Lower leg skin (tissue), 4 donors: ENCODE results near the gene CHMP3. TPM values are rescaled to one million over a fixed set of nuclear protein-coding genes. Genes with fewer than 3 reads are reported as not detected.
"Not testable (repeated sequence)": the region's sequence is repeated elsewhere in the genome, so short reads cannot be mapped to it uniquely, and the experiment has no call there.

Experiments
- DNase-seq, 2 donors: peaks; one replicate each; pipeline ENCODE4 v3.0.0-alpha.2; 2019; ENCODE audit warnings: low spot score in 2 of 2
- H3K4me3 ChIP-seq: fragments of 200-600 bp; sonication (generic); 2 replicates; pipeline ENCODE4 v1.5.1; 2017; ENCODE audit warnings: mild to moderate bottlenecking, low read depth; ENCODE audit not compliant: poor library complexity, severe bottlenecking
- POLR2A ChIP-seq, 2 donors: fragments of 450-650 bp; IDR thresholded peaks; one replicate each; pipeline ENCODE4 v1.6.1; 2016 to 2017; ENCODE audit warnings: antibody characterized with exemption in 2 of 2, mild to moderate bottlenecking in 1 of 2, moderate library complexity in 1 of 2
- WGBS, 2 donors: methylation state at CpG; one replicate each; pipeline ENCODE4 v1.1.5; 2018; 5-methylcytosine and 5-hydroxymethylcytosine counted together
- intact Hi-C: fragments of 100-400 bp; cut with DNase I; formaldehyde crosslinking; loops from one replicate; pipeline ENCODE4 v1.15.0; 2023; ENCODE audit warnings: low total_unique reads
- total RNA-seq, 4 donors: library from RNA; depleted of rRNA; stranded (reverse); fragments of >200 nt; gene quantifications; one replicate each; pipeline ENCODE4 v1.1.0, GENCODE V29; 2016
- TF ChIP-seq, protein P1 (sequence below), 3 donors: fragments of 450-650 bp; IDR thresholded peaks; one replicate each; pipeline ENCODE4 v1.5.1; 2016; ENCODE audit warnings: antibody characterized with exemption in 3 of 3, mild to moderate bottlenecking in 3 of 3, moderate library complexity in 2 of 3

The CHMP3 gene
- total RNA-seq, 4 donors from 2014 or later = 88.2 to 110 (median 97.7) TPM

DNA sequence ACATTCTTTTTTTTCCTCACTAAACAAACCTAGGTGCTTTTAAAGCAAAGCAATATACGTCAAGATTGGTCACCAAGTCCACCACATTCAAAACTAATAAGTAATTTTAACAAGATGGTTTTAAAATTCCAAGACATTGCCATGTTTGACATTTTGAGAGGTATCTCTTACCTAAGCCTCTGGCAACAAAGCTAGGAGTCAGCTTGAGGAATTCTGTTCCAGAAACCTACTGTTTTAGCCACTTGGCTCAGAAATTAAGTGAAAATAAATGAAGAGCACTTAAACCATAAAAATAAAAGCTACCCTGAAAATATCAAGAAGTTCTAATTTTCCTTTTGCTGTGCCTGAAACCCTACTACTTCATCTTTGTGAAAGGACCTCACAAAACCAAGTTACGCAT lies 30.0 kb upstream of the CHMP3 start:
- DNase-seq = no peak
- WGBS, 2 donors = 81 to 86% methylated on average over 2 of the region's 2 CpGs
- intact Hi-C loops = no loop called here
- TF ChIP-seq, protein P1, sequence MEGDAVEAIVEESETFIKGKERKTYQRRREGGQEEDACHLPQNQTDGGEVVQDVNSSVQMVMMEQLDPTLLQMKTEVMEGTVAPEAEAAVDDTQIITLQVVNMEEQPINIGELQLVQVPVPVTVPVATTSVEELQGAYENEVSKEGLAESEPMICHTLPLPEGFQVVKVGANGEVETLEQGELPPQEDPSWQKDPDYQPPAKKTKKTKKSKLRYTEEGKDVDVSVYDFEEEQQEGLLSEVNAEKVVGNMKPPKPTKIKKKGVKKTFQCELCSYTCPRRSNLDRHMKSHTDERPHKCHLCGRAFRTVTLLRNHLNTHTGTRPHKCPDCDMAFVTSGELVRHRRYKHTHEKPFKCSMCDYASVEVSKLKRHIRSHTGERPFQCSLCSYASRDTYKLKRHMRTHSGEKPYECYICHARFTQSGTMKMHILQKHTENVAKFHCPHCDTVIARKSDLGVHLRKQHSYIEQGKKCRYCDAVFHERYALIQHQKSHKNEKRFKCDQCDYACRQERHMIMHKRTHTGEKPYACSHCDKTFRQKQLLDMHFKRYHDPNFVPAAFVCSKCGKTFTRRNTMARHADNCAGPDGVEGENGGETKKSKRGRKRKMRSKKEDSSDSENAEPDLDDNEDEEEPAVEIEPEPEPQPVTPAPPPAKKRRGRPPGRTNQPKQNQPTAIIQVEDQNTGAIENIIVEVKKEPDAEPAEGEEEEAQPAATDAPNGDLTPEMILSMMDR (IDR thresholded peaks at IDR 0.05) = no peak
- no peak for TF ChIP-seq POLR2A (IDR thresholded peaks at IDR 0.05)
- H3K4me3 ChIP-seq = no peak overlapping the region

DNA sequence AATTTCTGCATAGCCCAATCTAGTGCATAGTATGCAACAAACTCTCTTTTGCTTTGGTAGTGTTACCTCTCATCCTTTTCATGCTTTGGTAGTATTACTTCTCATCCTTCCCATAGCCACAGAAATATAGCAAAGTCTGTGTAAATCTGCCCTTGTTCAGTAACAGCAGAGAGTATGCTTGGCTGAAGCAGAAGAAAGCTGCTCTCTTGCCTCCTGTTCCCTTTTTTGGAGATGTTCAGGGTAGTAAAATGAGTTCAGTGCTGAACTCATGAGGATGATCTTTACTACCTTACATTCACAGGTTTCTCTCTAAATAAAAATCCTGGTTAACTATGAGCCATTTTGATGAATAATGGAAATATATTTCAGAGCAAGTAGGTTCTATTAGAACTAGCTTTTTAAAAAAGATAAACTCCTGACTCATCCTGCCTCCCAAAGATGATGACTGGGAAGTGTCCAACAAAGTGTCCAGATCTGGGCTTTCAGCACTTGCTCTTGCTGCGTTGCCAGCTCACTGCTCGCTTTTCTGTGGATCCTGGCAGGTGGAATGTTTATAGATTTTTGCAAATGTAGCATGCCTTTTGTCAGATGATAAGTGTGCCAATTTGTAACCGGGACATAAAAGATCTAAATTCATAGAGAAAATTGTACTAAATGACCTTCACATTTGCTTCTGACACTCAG lies 29.4 kb upstream of the CHMP3 start:
- intact Hi-C loops = no loop called here
- 32 to 33% methylated on average over 3 of the region's 3 CpGs for WGBS, 2 donors

DNA sequence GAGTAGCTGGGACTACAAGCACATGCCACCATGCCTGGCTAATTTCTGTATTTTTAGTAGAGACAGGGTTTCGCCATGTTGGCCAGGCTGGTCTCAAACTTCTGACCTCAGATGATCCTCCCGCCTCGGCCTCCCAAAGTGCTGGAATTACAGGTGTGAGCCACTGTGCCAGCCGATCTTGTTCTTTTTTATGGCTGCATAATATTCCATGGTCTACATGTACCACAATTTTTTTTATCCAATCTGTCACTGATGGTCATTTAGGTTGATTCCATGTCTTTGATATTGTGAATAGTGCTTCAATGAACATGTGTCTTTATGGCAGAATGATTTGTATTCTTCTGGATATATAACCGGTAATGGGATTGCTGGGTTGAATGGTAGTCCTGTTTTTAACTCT lies 26.5 kb upstream of the CHMP3 start:
- H3K4me3 ChIP-seq, intact Hi-C loops, DNase-seq: not testable (repeated sequence)
- WGBS, 2 donors = 92 to 99% methylated on average over 5 of the region's 5 CpGs

More for the DNA sequence above, 29.4 kb upstream of the CHMP3 start:
- H3K4me3 ChIP-seq = no peak overlapping the region
- TF ChIP-seq, protein P1 (IDR thresholded peaks at IDR 0.05) = no peak
- TF ChIP-seq POLR2A (IDR thresholded peaks at IDR 0.05) = no peak
- DNase-seq = no peak

DNA sequence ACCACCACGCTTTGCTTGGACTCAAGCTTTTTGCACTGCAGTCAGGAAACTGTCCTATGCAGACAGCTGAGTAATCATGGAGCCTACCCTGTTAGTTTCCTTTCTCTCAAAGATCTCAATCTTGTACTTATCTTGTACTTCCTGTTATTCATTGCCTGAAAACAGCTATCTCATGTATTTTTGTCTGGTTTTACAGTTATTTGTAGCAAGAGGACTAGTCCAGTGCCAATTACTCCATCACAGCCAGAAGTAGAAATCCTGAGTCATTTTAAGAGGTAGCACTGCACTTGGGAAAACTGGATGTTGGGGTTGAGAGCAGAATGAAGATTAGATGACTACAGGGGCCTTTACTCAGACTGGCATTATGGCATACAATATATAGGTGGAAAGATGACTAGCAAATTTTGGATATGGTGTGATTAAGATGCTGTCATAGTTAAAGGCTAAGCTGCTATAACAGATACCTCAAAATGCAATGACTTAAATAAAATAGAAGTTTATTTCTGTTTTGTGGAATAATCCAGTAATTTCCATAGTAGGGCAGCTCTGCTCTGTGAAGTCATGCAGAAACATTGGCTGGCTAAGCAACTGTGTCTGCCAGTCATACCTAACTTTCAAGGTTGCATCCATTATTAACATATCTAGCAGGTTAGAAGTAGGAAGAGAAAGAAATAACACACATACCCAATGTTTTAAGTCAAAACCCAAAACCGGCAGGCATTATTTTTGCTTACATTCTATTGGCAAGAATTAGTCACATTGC lies 21.1 kb upstream of the CHMP3 start:
- WGBS, 2 donors = 71 to 74% methylated on average over 2 of the region's 2 CpGs
- TF ChIP-seq, protein P1 (IDR thresholded peaks at IDR 0.05) = no peak
- TF ChIP-seq POLR2A (IDR thresholded peaks at IDR 0.05) = no peak
- no peak for DNase-seq
- intact Hi-C loops = no loop called here
- H3K4me3 ChIP-seq = no peak overlapping the region

DNA sequence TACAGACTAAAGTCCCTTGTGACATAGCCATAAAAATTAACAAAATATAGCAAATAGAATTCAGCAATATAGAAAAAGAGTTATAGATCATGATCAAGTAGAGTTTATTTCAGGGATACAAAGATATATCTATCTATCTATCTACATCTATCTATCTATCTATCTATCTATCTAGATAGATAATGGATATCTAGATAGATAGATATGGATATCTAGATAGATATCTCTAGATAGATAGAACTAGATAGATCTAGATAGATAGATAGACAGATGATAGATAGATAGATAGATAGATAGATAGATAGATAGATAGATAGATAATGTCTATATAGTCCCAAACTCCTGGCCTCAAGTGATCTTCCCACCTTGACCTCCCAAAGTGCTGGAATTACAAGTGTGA lies 17.3 kb upstream of the CHMP3 start:
- TF ChIP-seq, protein P1 (IDR thresholded peaks at IDR 0.05) = no peak
- TF ChIP-seq POLR2A (IDR thresholded peaks at IDR 0.05) = no peak

DNA sequence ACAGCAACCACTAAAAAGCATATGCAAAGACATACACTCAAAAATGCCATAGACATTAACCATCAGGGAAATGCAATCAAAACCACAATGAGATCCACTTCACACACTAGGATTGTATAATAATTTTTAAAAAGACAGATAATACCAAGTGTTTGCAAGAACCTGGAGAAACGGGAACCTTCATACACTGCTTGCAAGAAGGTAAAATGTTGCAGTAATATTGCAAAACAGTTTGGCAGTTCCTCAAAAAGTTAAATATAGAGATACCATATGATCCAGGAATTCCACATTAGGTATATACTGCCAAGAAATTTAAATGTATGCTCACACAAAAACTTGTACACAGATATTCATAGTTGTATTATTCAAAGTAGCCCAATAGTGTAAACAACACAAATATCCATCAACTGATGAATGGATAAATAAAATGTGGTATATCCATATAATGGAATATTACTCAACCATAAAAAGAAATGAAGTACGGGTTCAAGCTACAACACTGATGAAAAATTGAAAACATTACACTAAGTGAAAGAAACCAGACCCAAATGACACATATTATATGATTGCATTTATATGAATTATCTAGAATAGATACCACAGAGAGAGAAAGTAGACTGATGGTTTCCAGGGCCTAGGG lies 14.7 kb upstream of the CHMP3 start:
- H3K4me3 ChIP-seq = no peak overlapping the region
- WGBS, 2 donors = 74 to 77% methylated on average over 2 of the region's 2 CpGs
- no peak for TF ChIP-seq POLR2A (IDR thresholded peaks at IDR 0.05)
- TF ChIP-seq, protein P1 (IDR thresholded peaks at IDR 0.05) = no peak

More for the DNA sequence above, 17.3 kb upstream of the CHMP3 start:
- no peak for DNase-seq
- H3K4me3 ChIP-seq = no peak overlapping the region
- intact Hi-C loops = no loop called here

More for the DNA sequence above, 14.7 kb upstream of the CHMP3 start:
- DNase-seq = no peak
- intact Hi-C loops = no loop called here
